ENCODE data around the gene PMEPA1. TPM values are rescaled to one million over a fixed set of nuclear protein-coding genes. Genes with fewer than 3 reads are reported as not detected.
A peak's percentile ranks its signal among the peaks of the same experiment; 100 is the strongest.

The PMEPA1 gene
- total RNA-seq, 2 donors from 2014 or later, result 22.7 to 23.9 TPM

DNA sequence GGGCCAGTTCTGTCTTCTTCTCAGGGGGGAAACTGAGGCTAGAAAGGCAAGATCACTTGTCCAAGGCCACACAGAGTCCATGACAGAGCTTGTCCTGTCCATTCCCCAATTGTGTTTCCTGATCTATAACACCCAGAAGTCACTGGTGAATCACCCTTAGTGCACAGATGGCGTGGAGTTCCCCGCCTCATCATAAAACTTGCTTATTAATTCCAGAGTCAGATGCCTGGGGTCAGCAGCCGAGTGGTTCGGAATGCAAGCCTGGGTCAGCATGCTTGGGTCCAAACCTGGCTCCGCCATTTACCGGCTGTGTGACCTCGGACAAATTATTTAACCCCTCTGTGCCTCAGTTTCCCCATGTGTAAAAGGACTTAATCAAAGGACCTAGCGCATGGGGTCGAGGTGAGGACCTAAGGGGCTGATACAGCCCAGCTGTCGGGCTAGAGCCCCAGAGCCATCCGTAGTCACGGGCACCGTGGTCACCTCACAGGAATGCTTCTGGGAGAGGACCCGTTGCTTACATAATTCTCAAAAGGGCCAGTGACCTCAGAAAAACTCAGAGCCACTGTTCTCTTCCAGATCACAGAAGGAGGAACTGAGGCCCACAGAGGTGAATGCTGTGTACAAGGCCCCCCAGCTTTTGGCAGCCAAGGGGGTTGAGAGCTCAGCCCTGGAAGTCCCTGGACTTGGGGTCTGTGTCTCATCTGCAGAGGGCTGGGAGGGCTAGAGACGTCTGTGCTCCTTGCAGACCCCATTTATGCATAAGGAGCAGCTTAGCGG lies 88.2 kb downstream of the PMEPA1 start:
- ATAC-seq, result no peak
- Histone ChIP-seq H3K4me1 (no peaks in the 10 kb centered on the region), H3K27me3 (no peaks in the 10 kb centered on the region), H3K36me3 (replicated peaks in 1 of 2; ENCODE audit: insufficient read depth in 1 of 2, low read depth in 2 of 2) (no peaks in the 10 kb centered on the region), H3K4me3 (no peak overlapping the region), H3K27ac (no peak overlapping the region), H3K9me3 (no peaks in the 10 kb centered on the region)
- DNase-seq, result no peak
- TF ChIP-seq POLR2A (IDR thresholded peaks at IDR 0.05), result no peak
- TF ChIP-seq, protein P1, sequence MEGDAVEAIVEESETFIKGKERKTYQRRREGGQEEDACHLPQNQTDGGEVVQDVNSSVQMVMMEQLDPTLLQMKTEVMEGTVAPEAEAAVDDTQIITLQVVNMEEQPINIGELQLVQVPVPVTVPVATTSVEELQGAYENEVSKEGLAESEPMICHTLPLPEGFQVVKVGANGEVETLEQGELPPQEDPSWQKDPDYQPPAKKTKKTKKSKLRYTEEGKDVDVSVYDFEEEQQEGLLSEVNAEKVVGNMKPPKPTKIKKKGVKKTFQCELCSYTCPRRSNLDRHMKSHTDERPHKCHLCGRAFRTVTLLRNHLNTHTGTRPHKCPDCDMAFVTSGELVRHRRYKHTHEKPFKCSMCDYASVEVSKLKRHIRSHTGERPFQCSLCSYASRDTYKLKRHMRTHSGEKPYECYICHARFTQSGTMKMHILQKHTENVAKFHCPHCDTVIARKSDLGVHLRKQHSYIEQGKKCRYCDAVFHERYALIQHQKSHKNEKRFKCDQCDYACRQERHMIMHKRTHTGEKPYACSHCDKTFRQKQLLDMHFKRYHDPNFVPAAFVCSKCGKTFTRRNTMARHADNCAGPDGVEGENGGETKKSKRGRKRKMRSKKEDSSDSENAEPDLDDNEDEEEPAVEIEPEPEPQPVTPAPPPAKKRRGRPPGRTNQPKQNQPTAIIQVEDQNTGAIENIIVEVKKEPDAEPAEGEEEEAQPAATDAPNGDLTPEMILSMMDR (IDR thresholded peaks at IDR 0.05), result no peak
- intact Hi-C loops (cut with DNase I), result no loop called here
- WGBS, 2 donors, result 62 to 63% methylated on average over 9 to 16 of the region's 16 CpGs

DNA sequence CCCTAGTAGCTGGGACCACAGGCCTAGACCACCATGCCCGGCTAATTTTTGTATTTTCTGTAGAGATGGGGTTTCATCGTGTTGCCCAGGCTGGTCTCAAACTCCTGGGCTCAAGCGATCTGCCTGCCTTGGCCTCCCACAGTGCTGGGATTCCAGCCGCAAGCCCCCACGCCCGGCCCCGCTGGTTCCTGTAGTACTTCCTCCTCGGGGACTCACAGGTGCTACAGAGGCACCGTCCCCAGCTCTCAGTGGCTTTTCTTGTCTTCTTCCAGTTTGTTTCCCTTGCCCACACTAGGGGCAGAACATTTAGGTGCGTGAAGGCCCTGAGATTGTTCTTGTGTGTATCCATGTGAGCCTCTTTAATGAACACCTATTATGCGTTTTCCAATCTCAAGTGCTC lies 88.8 kb downstream of the PMEPA1 start:
- no peak for ATAC-seq
- Histone ChIP-seq H3K4me1 (no peaks in the 10 kb centered on the region), H3K4me3 (no peak overlapping the region), H3K27me3 (no peaks in the 10 kb centered on the region), H3K27ac (no peak overlapping the region), H3K36me3 (replicated peaks in 1 of 2; ENCODE audit: insufficient read depth in 1 of 2, low read depth in 2 of 2) (no peaks in the 10 kb centered on the region), H3K9me3 (no peaks in the 10 kb centered on the region)
- intact Hi-C loops (cut with DNase I), result no loop called here
- TF ChIP-seq POLR2A (IDR thresholded peaks at IDR 0.05), result no peak
- TF ChIP-seq, protein P1 (IDR thresholded peaks at IDR 0.05), result no peak
- 51 to 62% methylated on average over 6 to 11 of the region's 11 CpGs for WGBS, 2 donors
- DNase-seq, result no peak

DNA sequence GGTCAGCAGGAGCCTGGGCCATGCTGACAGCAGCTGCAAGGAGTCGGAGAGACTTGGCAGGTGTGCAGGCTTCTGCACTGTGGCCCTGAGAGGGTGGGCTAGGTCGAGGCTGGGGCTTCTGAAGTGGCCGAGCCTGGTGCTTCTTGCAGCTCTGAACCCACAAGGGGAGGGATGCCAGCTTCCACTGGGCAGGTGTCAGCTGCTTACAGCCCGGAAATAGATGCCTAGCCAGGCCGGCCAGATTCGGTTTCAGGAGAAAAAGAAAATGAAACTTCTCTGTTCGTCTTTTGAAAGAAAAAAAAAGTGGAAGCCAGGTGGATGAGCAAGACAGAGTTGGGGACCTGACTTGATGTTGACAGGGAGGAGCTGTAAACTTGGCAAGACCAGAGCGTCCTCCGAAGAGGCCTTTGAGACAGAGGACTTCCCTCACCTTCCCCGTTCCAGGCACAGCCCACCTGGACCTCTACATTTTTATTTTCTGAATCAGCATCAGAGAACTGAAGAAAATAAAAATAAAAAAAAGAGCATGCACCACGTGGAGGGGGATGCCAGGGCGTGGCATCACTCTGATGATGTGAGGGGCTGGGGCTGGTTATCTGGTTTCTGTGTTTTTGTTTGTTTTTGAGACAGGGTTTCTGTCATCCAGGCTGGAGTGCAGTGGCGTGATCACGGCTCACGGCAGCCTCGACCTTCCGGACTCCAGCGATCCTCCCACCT lies 89.4 kb downstream of the PMEPA1 start, which contains the start of gene ZBP1:
TSS of gene ZBP1 (minus strand) at position 153 of the 717 bp plus-strand sequence. CDS start at position 22, 131 bp downstream.
- Histone ChIP-seq H3K36me3 (replicated peaks in 1 of 2; ENCODE audit: insufficient read depth in 1 of 2, low read depth in 2 of 2) (no peaks in the 10 kb centered on the region), H3K9me3 (no peaks in the 10 kb centered on the region), H3K27me3 (no peaks in the 10 kb centered on the region), H3K27ac (no peak within 1 kb of the TSS), H3K4me3 (no peak within 1 kb of the TSS), H3K4me1 (no peaks in the 10 kb centered on the region)
- no peak for TF ChIP-seq POLR2A (IDR thresholded peaks at IDR 0.05)
- TF ChIP-seq, protein P1 (IDR thresholded peaks at IDR 0.05), result no peak
- no peak for ATAC-seq
- DNase-seq, result peak in 1 of 4 donors; percentile 34
- intact Hi-C loops (cut with DNase I), result no loop called here
- WGBS, 2 donors, result 47 to 49% methylated on average over 16 to 18 of the region's 18 CpGs

DNA sequence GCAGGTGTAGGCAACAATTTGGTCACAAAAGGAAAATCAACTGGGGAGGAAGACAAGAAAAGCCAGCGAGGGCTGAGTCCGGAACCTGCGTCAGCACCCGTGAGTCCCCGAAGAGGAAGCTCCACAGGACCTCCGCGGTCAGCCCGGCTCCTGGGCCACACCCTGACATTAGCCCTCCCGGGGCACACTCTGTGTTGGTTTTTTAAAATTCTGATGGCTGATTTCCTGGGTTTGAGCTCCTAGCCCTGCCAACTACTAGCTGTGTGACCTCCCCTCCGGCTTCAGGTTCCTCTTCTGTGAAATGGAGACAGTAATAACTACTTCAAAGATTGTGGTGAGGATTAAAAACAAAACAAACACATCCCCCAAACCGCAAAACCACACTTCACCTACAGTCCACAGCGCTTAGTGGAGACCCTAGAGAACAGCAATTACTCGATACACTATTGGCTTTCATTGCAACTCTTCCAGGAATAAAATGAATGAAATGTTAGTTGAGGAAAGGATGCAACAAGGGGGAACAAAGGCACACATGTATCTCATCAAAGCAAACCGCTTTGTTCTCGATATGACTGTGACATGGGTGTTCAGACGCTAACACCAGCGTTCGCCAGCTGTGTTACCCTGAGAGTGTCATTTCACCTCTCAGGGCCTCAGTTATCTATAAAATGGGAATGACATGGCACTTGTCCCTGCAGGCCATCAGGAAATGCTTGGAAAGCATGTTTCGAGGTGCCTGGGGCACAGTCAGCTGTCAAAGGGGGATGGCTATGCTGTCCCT lies 90.6 kb downstream of the PMEPA1 start:
- no peaks in the 10 kb centered on the region for H3K9me3 ChIP-seq
- intact Hi-C loops (cut with DNase I), result no loop called here
- WGBS, 2 donors, result 37 to 67% methylated on average over 19 of the region's 19 CpGs
- DNase-seq (peak in 2 of 4 donors; percentile 29 to 59), ATAC-seq (no peak)
- no peaks in the 10 kb centered on the region for H3K4me1 ChIP-seq
- H3K36me3 ChIP-seq (replicated peaks in 1 of 2; ENCODE audit: insufficient read depth in 1 of 2, low read depth in 2 of 2), result no peaks in the 10 kb centered on the region
- no peak overlapping the region for H3K27ac ChIP-seq
- no peaks in the 10 kb centered on the region for H3K27me3 ChIP-seq
- TF ChIP-seq, protein P1 (IDR thresholded peaks at IDR 0.05), result no peak
- no peak for TF ChIP-seq POLR2A (IDR thresholded peaks at IDR 0.05)
- H3K4me3 ChIP-seq, result no peak overlapping the region
